Fibroblast of pulmonary artery (primary cell): ENCODE measurements around the gene JAKMIP2.

Experiments used
- DNase-seq: peaks from one replicate; pipeline ENCODE4 v3.0.0-alpha.2; 2010; ENCODE audit warnings: low read depth
- H3K4me3 ChIP-seq: replicated peaks from 2 replicates; pipeline ENCODE4 v1.5.1; 2011; ENCODE audit warnings: low read depth, mild to moderate bottlenecking, control low read depth, low read length, moderate library complexity
- CTCF ChIP-seq: IDR thresholded peaks from 2 replicates; pipeline ENCODE4 v1.5.1; 2011; ENCODE audit warnings: mild to moderate bottlenecking, control low read depth, low read length, inconsistent platforms; ENCODE audit errors: missing control alignments

The JAKMIP2 gene

GRCh38 chr5:147544556-147544955 is 238.0 kb downstream of the JAKMIP2 start:
- DNase-seq = no peak
- H3K4me3 ChIP-seq = no peak overlapping the region
- no peak for TF ChIP-seq CTCF

- TF ChIP-seq CTCF = no peak
- no peak overlapping the region for H3K4me3 ChIP-seq
- DNase-seq = peak; percentile 43
Measured at GRCh38 chr5:147539053-147539452, 243.5 kb downstream of the JAKMIP2 start.

GRCh38 chr5:147538236-147538635 is 244.3 kb downstream of the JAKMIP2 start:
- no peak for TF ChIP-seq CTCF
- peak; percentile 59 for DNase-seq
- H3K4me3 ChIP-seq = no peak overlapping the region
